ENCODE measurements around the gene AP1G2.

Gene AP1G2

GRCh38 chr14:23557946-23558345, 9.6 kb downstream of the AP1G2 start:
- DNase-seq (ENCODE audit: low read depth) = no peak

GRCh38 chr14:23557521-23557920, 10.1 kb downstream of the AP1G2 start:
- DNase-seq (ENCODE audit: low read depth) = no peak

DNA sequence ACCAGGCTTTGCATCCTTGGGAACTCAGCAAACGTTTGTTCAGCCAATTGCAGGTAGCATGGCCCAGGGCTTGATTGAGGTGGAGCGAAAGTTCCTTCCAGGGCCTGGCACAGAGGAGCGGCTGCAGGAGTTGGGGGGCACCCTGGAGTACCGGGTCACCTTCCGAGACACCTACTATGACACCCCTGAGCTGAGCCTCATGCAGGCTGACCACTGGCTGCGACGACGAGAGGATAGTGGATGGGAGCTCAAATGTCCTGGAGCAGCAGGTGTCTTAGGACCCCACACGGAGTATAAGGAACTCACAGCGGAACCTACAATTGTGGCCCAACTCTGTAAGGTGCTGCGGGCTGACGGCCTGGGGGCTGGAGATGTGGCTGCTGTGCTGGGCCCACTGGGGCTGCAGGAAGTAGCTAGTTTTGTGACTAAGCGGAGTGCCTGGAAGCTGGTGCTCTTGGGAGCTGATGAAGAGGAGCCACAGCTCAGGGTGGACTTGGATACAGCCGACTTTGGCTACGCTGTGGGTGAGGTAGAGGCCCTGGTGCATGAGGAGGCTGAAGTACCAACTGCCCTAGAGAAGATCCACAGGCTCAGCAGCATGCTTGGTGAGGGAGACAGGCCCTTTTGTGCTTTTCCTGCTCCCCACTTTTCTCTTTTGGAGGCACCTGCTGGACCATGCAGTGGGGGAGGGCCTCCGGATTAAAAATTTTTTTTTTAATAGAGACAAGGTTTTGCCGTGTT, 10.7 kb downstream of the AP1G2 start:
- no peak for DNase-seq (ENCODE audit: low read depth)

DNA sequence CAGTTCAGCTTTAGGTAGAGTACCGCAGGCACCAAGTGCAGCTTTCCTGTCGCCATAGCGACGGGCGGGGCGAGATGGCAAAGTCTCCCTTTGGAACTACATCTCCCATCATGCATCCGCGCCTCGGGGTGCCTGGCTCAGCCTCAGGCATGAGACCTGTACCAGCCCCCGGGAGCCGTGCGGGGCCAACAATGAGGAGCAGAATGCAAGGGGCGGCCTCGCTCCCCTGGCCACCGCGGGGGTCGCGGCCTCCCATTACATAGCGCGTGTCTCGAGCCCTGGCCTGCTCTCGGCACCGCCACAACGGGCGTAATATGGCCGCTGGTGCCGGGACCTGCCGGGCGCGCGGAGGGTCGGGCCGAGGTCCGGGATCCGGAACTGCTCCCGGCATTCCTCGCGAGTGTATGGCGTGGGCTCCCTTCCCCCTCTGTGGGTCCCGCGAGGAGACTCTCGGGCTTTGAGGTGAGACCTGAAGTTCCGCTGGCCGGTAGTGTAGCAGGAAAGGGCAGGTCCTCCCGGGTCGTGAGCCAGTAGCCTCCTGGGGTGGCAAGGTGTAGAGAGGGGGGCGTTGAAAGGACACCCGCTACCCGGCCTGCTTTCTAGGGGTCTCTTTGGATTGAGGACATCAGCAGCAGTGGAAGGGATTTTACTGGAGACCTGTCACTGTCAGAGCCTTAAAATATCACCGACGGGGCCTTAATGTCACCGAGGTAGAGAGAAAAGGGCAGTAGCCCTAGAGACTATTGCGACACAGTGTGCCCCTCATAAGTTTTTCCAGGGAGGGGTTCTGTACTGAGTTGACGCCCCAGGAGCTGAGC, 11.5 kb downstream of the AP1G2 start, which contains the start of gene THTPA:
TSS of gene THTPA (plus strand) at position 390 of the 818 bp plus-strand sequence. CDS start 487 bp downstream, outside the sequence.
- DNase-seq (ENCODE audit: low read depth) = peak; percentile 63

GRCh38 chr14:23555533-23555881, 12.1 kb downstream of the AP1G2 start:
- no peak for DNase-seq (ENCODE audit: low read depth)

DNA sequence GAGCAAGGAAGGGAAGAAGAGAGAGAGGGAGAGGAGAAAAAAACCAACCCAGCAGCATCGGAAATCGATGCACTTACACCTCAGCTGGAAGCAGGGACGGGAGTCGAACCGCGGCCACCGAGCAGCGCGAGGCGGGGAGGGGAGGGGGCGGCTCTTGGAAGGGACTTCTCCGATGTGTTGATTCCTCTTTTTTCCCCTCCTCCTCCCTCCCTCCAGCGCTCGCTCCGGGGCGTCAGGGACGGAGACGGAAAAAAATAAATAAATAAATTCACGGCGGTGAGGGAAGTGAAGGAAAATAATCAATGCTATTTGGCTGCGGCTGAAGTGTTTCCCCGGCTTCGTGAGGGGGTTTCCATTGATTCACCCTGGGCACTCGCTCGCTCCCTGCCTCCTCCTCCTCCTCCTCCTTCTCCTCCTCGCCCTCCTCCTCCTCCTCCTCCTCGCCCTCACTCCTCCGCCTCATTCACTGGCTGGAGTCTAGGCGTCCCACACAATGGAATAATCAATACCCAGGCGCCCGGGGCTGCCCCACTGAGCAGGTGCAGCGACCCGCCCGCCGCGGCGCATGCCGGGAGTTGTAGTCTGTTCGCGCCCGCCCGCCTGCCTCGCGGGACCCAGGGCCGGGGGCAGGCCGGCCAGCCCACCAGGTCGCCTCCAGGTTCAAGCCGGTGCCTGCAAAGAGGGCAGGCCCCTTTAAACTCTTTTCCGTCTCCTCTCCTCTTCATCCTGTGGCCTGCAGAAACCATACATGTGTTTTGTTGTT, 16.1 kb downstream of the AP1G2 start, which contains the start of gene ZFHX2:
TSS of gene ZFHX2 (minus strand) at position 500 of the 763 bp plus-strand sequence. CDS start 16,440 bp downstream, outside the sequence.
- DNase-seq (ENCODE audit: low read depth) = peak; percentile 28

- no peak for DNase-seq (ENCODE audit: low read depth)
Measured at GRCh38 chr14:23550812-23551265, 16.8 kb downstream of the AP1G2 start.

- DNase-seq (ENCODE audit: low read depth) = no peak
Measured at GRCh38 chr14:23550131-23550811, 17.3 kb downstream of the AP1G2 start.

DNA sequence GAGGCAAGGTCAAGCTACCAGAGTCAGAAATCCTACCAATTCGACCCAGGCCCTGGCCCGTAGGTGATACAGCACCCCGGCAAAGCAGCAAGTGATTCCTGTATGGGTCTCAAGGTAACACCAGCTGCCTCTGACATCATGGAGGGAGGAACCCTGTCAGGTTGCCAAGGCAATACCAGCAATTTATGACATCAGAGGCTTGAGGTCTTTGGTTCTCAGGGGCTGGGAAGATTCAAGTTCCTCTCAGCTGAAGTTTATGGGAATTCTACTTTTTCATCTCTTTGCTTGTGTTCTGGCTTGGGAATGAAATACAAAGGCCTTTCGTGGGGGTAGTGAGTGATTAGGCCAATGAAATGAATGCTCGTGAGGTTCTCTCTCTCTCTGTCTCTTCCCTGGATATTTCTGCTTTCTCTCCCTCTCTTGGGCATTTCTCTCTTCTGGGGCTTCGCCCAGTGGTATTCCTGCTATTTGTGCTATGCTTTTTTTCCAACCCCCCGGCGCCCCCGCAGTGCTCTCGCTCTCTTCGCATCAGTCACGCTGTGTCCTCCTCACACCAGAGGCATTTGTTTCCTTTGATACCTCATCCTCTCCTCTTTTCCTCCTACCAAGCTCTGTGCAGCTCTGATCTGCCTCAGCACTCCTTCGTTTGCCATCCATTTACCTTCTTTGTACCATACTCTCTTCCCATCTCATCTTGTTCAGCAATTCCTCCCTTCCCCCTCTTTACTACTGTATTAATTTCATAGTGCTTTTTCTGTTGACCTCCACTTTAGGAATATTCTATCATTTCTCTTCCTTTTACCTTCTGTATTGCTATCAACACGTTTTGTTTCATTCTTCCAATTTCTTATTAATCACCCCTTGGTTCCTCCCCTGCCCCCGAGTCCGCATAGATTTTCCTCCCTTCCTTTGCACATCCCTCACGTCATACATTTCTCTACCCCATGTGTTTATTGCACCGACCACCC, 19.0 kb downstream of the AP1G2 start:
- DNase-seq (ENCODE audit: low read depth) = no peak

GRCh38 chr14:23547924-23548323, 19.7 kb downstream of the AP1G2 start:
- no peak for DNase-seq (ENCODE audit: low read depth)

- DNase-seq (ENCODE audit: low read depth) = no peak
Measured at GRCh38 chr14:23546450-23547035, 21.0 kb downstream of the AP1G2 start.

DNA sequence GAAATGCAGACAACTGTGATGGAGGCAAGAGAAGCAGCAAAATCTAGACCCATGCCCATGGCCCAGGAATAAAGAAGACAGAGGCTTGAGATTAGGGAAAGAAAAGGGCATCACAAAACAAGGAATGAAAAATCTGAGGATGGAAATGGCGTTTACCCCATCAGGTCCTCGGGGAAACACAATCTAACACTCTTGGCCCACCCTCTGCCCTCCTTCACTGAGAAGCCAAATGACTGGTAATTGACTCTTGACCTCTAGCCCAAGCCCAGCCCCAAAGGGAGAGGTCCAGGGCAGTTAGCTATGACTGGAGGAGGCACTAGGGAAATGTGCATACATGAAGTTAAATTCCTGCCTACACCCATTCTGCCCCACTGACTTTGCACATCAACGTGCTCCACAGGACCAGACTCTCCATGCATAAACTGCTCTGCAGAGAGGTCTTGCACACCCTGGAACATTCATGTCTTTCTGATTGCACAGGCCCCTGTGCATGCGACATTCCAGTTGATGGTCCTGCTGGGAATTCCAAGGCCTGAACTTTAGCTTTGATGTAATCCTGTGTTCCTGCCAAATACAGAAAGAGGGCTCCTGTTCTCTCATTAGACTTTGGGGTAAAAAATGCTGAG, 21.7 kb downstream of the AP1G2 start:
- no peak for DNase-seq (ENCODE audit: low read depth)

- no peak for DNase-seq (ENCODE audit: low read depth)
Measured at GRCh38 chr14:23544511-23545447, 22.8 kb downstream of the AP1G2 start.

DNA sequence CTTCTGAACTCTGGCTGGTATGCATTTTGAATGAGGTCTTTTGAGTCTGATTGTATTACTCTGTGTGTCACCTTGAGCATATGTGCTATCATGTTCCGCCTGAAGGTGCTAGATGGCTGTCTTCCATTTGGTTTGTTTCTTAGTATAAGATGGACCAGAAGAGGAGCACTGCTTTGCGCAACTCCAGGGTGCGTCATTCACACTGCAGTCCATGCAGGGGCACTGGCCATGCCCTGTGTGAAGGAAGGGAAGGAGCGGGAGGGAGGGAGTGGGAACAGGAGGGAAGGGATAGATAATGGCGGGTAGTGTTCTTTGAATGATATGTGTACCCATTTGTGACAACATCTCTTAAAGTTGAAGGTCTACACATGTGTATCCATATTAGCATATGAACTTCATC, 24.2 kb downstream of the AP1G2 start:
- no peak for DNase-seq (ENCODE audit: low read depth)

DNA sequence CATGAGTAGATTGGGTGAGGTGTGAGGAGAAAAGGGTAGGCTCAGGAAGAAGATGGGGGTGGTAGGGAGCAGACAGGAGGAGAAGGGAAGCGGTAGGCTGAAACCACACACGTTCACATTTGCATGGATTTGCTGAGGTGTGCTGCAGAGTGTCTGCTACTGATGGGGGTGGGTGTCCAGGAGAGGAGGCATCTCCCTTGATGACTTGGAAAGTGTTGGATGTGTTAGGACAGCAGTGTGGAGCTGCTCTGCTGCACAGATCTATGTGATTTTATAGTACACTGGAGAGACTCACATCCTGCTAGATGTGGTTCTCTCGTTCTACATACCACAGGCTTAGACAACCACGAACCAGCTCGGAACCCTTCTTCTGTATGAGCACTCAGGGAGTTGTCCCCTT, 25.3 kb downstream of the AP1G2 start:
- DNase-seq (ENCODE audit: low read depth) = no peak

GRCh38 chr14:23540141-23540469, 27.5 kb downstream of the AP1G2 start:
- no peak for DNase-seq (ENCODE audit: low read depth)

GRCh38 chr14:23539248-23540140, 28.1 kb downstream of the AP1G2 start:
- DNase-seq (ENCODE audit: low read depth) = no peak

DNA sequence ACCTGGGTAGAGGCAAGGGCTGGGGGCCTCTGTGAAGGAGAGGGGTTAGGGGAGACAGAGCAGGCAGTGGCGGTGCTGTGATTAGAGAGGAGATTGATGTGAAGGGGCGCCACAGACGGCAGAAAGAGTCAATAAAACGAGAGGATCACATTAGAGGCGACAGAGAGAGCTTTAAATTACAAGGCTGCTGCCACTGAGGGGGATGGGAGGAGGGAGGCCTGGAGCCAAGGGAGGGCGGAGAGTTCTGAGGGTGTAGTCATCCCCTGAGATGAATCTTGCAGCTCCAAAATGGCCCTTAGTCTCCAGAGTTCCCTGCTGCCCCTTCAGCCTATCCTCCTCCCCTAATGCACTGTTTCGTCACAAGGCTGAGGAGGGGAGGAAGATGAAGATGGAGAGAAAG, 28.8 kb downstream of the AP1G2 start:
- DNase-seq (ENCODE audit: low read depth) = no peak

All from HS-5 (cell line).